Measurements from ENCODE around the gene HLF. TPM values are rescaled to one million over a fixed set of nuclear protein-coding genes. Genes with fewer than 3 reads are reported as not detected.

The HLF gene
- total and polyA plus RNA-seq, 2 of the 4 experiments (the other 2 are of a cell fraction) = 0.18 TPM; not detected in 1

DNA sequence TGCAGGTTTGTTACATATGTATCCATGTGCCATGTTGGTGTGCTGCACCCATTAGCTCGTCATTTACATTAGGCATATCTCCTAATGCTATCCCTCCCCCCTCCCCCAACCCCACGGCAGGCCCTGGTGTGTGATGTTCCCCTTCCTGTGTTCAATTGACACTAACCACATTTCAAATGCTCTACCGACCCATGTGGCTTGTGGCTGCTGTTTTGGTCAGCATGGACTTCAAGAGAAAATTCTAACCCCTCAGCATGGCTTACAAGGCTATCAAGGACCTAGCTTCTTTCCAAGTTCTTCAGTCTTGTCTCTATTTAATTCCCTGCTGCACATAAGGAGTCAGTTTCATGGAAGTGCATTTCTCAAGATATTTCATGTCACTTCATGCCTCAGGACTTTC is 103.9 kb downstream of the HLF start:
- TF ChIP-seq CEBPB (IDR thresholded peaks at IDR 0.05; ENCODE audit: low read depth, low read length) = no peak
- TF ChIP-seq NFE2L2 (IDR thresholded peaks at IDR 0.05; ENCODE audit: low read depth, low read length) = no peak
- TF ChIP-seq CTCF (conservative IDR thresholded peaks at IDR 0.05; ENCODE audit: low read depth, low read length) = no peak
- TF ChIP-seq SMC3 (IDR thresholded peaks at IDR 0.05; ENCODE audit: low read depth, low read length) = no peak
- TF ChIP-seq, protein P1, sequence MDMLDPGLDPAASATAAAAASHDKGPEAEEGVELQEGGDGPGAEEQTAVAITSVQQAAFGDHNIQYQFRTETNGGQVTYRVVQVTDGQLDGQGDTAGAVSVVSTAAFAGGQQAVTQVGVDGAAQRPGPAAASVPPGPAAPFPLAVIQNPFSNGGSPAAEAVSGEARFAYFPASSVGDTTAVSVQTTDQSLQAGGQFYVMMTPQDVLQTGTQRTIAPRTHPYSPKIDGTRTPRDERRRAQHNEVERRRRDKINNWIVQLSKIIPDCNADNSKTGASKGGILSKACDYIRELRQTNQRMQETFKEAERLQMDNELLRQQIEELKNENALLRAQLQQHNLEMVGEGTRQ (IDR thresholded peaks at IDR 0.05; ENCODE audit: low read depth, low read length) = no peak
- TF ChIP-seq MAZ (IDR thresholded peaks at IDR 0.05; ENCODE audit: borderline replicate concordance, low read depth, low read length) = no peak
- no peak for TF ChIP-seq RCOR1 (IDR thresholded peaks at IDR 0.05; ENCODE audit: insufficient replicate concordance, low read length)
- TF ChIP-seq POLR2A (IDR thresholded peaks at IDR 0.05; ENCODE audit: low read depth, low read length) = no peak
- TF ChIP-seq RFX5 (IDR thresholded peaks at IDR 0.05; ENCODE audit: low read depth, low read length) = no peak
- no peak for TF ChIP-seq CHD1 (IDR thresholded peaks at IDR 0.05; ENCODE audit: low read depth, low read length)
- TF ChIP-seq, protein P2, sequence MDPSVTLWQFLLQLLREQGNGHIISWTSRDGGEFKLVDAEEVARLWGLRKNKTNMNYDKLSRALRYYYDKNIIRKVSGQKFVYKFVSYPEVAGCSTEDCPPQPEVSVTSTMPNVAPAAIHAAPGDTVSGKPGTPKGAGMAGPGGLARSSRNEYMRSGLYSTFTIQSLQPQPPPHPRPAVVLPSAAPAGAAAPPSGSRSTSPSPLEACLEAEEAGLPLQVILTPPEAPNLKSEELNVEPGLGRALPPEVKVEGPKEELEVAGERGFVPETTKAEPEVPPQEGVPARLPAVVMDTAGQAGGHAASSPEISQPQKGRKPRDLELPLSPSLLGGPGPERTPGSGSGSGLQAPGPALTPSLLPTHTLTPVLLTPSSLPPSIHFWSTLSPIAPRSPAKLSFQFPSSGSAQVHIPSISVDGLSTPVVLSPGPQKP (IDR thresholded peaks at IDR 0.05; ENCODE audit: borderline replicate concordance, low read depth, low read length) = no peak
- TF ChIP-seq MXI1 (IDR thresholded peaks at IDR 0.05; ENCODE audit: borderline replicate concordance, low read depth, low read length) = no peak
- no peak for TF ChIP-seq MAFK (IDR thresholded peaks at IDR 0.05; ENCODE audit: low read depth, low read length)
- no peak for TF ChIP-seq BHLHE40 (IDR thresholded peaks at IDR 0.05; ENCODE audit: low read depth, low read length)
- ChIA-PET CTCF (no interaction called here), POLR2A (ENCODE audit: unreplicated experiment) (no interaction called here)
- no peak overlapping the region for H3K4me2 ChIP-seq (ENCODE audit: low read depth, low read length)
- no peak overlapping the region for H2AK5ac ChIP-seq (ENCODE audit: low read depth, low read length)
- no peak overlapping the region for H3K4me3 ChIP-seq (ENCODE audit: insufficient read depth, low read depth, low read length)
- H3K9me1 ChIP-seq (ENCODE audit: insufficient read depth, low read length) = no peaks in the 10 kb centered on the region
- no peaks in the 10 kb centered on the region for H3K36me3 ChIP-seq (ENCODE audit: control insufficient read depth, insufficient read depth, low read length)
- H2AK9ac ChIP-seq (replicated peaks; ENCODE audit: low read depth, low read length, poor library complexity) = no peak overlapping the region
- H2BK5ac ChIP-seq (ENCODE audit: low read depth, low read length, poor library complexity, severe bottlenecking) = no peak overlapping the region
- dilution Hi-C loops (cut with HindIII; ENCODE audit: low sequenced_read_pairs, unreplicated experiment) (no loop called here), in situ Hi-C loops (cut with MboI; ENCODE audit: low sequenced_read_pairs) (no loop called here), intact Hi-C loops (cut with micrococcal nuclease) (no loop called here)
- peaks cover 3% of the 10 kb centered on the region for H3K27me3 ChIP-seq (ENCODE audit: control insufficient read depth, insufficient read depth, low read length)
- no peak overlapping the region for H3K27ac ChIP-seq (ENCODE audit: insufficient read depth, low read length)
- no peak overlapping the region for H2BK120ac ChIP-seq (ENCODE audit: low read depth, low read length)
- H3K9me3 ChIP-seq (ENCODE audit: control insufficient read depth, insufficient read depth, low read length) = no peaks in the 10 kb centered on the region
- no peak overlapping the region for H3K9ac ChIP-seq (ENCODE audit: low read depth, low read length)
- no peak overlapping the region for H4K91ac ChIP-seq (ENCODE audit: insufficient read depth, low read depth, low read length)
- no peak overlapping the region for H4K5ac ChIP-seq (ENCODE audit: low read depth, low read length)
- DNase-seq (no peak), ATAC-seq (ENCODE audit: low read depth) (no peak)
- no peaks in the 10 kb centered on the region for H3K79me1 ChIP-seq (ENCODE audit: low read depth in 1 of 2, low read length in 2 of 2)
- BruUV-seq (replicated peaks) = no TSS peak
- no peak overlapping the region for H4K8ac ChIP-seq (ENCODE audit: low read depth in 2 of 2, low read length in 2 of 2)
- no peak overlapping the region for H3K4ac ChIP-seq (ENCODE audit: low read depth, low read length)
- no peak overlapping the region for H3K14ac ChIP-seq (replicated peaks; ENCODE audit: low read depth, low read length)
- H4K20me1 ChIP-seq (ENCODE audit: insufficient read depth, low read length) = no peaks in the 10 kb centered on the region
- no peak overlapping the region for H2BK20ac ChIP-seq (ENCODE audit: low read depth, low read length)
- no peak overlapping the region for H3K18ac ChIP-seq (ENCODE audit: low read depth, low read length)
- no peak overlapping the region for H3K56ac ChIP-seq (ENCODE audit: extremely low read depth, insufficient read depth, low read length)
- 20% methylated on average over 1 of the region's 3 CpGs; no CpG with 5 or more reads in 1 of the 2 experiments for WGBS, 2 experiments (ENCODE audit: extremely low coverage in 2 of 2, insufficient read length in 1 of 2)
- H2BK15ac ChIP-seq (ENCODE audit: low read depth, low read length) = no peak overlapping the region
- no peak overlapping the region for H2AFZ ChIP-seq (replicated peaks; ENCODE audit: low read length, poor library complexity)
- H3K23ac ChIP-seq (ENCODE audit: low read depth, low read length) = no peak overlapping the region
- no peaks in the 10 kb centered on the region for H3K4me1 ChIP-seq (ENCODE audit: control insufficient read depth, insufficient read depth, low read length)

Data from IMR-90 (cell line).